ENCODE results near the gene IFNGR1. TPM values are rescaled to one million over a fixed set of nuclear protein-coding genes. Genes with fewer than 3 reads are reported as not detected.

IFNGR1 gene
- total RNA-seq, 3 donors from 2014 or later (not counting 1 experiment from before 2014, with no cell fraction given) = 77.5 to 128 (median 100) TPM

DNA sequence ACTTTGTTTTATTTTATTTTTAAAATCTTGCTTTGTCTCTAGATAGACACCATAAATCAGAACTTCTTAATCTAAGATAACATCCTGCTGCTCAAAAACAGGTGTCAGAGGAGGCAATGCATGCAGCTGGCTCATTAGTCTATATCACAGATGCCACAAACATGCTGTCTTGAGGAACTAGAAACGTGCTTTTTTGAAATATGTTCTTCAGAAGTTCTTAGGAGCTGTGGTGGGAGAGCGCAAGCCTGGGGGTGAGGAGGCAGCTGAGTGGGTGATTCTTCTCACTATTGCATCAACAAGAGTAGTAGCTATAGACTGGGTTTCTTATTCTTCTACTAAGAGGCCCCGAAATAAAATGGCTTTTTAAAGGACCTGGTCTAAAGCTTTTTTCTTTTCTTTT is 69.1 kb downstream of the IFNGR1 start:
- intact Hi-C loops (cut with micrococcal nuclease) = no loop called here
- H3K27ac Mint-ChIP-seq = no peak overlapping the region
- TF ChIP-seq, protein P1, sequence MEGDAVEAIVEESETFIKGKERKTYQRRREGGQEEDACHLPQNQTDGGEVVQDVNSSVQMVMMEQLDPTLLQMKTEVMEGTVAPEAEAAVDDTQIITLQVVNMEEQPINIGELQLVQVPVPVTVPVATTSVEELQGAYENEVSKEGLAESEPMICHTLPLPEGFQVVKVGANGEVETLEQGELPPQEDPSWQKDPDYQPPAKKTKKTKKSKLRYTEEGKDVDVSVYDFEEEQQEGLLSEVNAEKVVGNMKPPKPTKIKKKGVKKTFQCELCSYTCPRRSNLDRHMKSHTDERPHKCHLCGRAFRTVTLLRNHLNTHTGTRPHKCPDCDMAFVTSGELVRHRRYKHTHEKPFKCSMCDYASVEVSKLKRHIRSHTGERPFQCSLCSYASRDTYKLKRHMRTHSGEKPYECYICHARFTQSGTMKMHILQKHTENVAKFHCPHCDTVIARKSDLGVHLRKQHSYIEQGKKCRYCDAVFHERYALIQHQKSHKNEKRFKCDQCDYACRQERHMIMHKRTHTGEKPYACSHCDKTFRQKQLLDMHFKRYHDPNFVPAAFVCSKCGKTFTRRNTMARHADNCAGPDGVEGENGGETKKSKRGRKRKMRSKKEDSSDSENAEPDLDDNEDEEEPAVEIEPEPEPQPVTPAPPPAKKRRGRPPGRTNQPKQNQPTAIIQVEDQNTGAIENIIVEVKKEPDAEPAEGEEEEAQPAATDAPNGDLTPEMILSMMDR (IDR thresholded peaks at IDR 0.05) = no peak
- no peaks in the 10 kb centered on the region for H3K9me3 ChIP-seq (ENCODE audit: control insufficient read depth, insufficient read depth, low read length)
- H3K9me3 Mint-ChIP-seq = no peaks in the 10 kb centered on the region
- H3K4me3 ChIP-seq (ENCODE audit: low read length) = no peak overlapping the region
- H3K27me3 Mint-ChIP-seq (ENCODE audit: low read depth in 2 of 2) = peaks cover 0 to 10% of the 10 kb centered on the region in 2 donors
- H3K4me1 Mint-ChIP-seq = peaks cover 7 to 13% of the 10 kb centered on the region in 2 donors
- H3K27me3 ChIP-seq (ENCODE audit: control insufficient read depth, insufficient read depth, low read length) = no peaks in the 10 kb centered on the region
- WGBS (ENCODE audit: insufficient coverage) = 37% methylated on average over 2 of the region's 3 CpGs
- no peak overlapping the region for H3K27ac ChIP-seq (ENCODE audit: low read length)
- no peaks in the 10 kb centered on the region for H3K36me3 ChIP-seq (ENCODE audit: control insufficient read depth, insufficient read depth, low read length)
- no peak for ATAC-seq
- peaks cover 8% of the 10 kb centered on the region for H3K4me1 ChIP-seq (ENCODE audit: control insufficient read depth, insufficient read depth, low read length)
- H3K36me3 Mint-ChIP-seq = no peaks in the 10 kb centered on the region
- no peak overlapping the region for H3K4me3 Mint-ChIP-seq
- no peak for DNase-seq

DNA sequence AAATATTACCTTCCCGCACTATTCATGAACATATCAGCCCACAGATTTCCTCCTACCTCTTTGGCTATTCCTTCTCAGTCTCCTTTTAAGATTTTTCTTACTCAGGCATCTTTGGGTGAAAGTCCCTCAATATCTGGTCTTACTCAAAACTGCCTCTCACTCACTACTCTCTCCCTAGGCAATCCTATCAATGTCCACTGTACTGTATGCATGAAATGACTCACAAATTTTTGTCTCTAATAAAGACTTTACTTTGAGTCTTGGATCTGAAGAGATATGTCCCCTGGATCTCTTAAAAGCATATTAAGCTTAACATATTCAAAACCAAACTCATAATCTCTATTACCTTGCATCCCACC is 70.2 kb downstream of the IFNGR1 start:
- Mint-ChIP-seq H3K4me1 (peaks cover 0 to 8% of the 10 kb centered on the region in 2 donors), H3K9me3 (no peaks in the 10 kb centered on the region), H3K4me3 (no peak overlapping the region), H3K27ac (no peak overlapping the region), H3K36me3 (no peaks in the 10 kb centered on the region), H3K27me3 (ENCODE audit: low read depth in 2 of 2) (peaks cover 5 to 14% of the 10 kb centered on the region in 2 donors)
- Histone ChIP-seq H3K4me1 (ENCODE audit: control insufficient read depth, insufficient read depth, low read length) (peaks cover 3% of the 10 kb centered on the region), H3K27me3 (ENCODE audit: control insufficient read depth, insufficient read depth, low read length) (no peaks in the 10 kb centered on the region), H3K36me3 (ENCODE audit: control insufficient read depth, insufficient read depth, low read length) (no peaks in the 10 kb centered on the region), H3K27ac (ENCODE audit: low read length) (no peak overlapping the region), H3K4me3 (ENCODE audit: low read length) (no peak overlapping the region), H3K9me3 (ENCODE audit: control insufficient read depth, insufficient read depth, low read length) (no peaks in the 10 kb centered on the region)
- ATAC-seq (no peak), DNase-seq (no peak)
- intact Hi-C loops (cut with micrococcal nuclease) = no loop called here
- TF ChIP-seq, protein P1 (IDR thresholded peaks at IDR 0.05) = no peak
- 95% methylated on average over 1 of the region's 1 CpG for WGBS (ENCODE audit: insufficient coverage)

DNA sequence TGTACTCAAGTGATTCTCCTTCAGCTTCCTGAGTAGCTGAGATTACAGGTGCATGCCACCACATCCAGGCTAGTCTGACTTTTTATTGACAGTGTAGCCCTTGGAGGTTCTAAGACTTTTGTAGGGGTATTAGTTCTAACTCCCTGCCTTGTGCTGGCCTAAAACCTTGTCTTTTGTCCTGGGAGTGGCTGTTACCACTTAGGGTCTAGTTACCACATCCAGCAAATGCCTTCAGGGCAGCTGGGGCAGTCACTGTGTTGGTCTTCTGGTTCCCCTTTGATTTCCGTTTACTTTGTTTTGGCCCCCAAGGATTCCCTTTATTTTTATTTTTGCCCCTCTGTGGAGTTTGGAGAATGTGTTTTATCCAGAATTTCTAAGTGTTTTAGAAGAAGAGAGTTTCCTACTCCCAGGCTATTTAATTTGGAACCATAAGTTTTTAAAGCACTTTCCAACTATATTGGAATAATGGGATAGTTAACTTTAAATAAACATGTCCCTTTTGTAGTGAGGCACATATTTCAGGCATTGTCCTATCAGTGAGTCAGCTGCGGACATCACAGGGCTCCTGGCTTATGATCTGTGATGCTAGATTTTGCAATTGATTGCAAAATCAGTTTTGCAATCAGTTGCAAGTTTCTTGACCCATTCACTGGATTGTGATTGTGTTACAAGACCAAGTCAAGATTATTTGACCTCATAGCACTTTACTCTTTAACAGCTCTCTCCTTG is 70.7 kb downstream of the IFNGR1 start:
- no peak overlapping the region for H3K27ac Mint-ChIP-seq
- ATAC-seq (peak in 1 of 3 donors; percentile 39), DNase-seq (no peak)
- H3K27me3 Mint-ChIP-seq (ENCODE audit: low read depth in 2 of 2) = peaks cover 6 to 14% of the 10 kb centered on the region in 2 donors
- no peaks in the 10 kb centered on the region for H3K36me3 ChIP-seq (ENCODE audit: control insufficient read depth, insufficient read depth, low read length)
- 95% methylated on average over 2 of the region's 2 CpGs for WGBS (ENCODE audit: insufficient coverage)
- no peak overlapping the region for H3K4me3 Mint-ChIP-seq
- H3K4me1 ChIP-seq (ENCODE audit: control insufficient read depth, insufficient read depth, low read length) = peaks cover 3% of the 10 kb centered on the region
- peak overlapping the region; percentile 11 for H3K27ac ChIP-seq (ENCODE audit: low read length)
- no peaks in the 10 kb centered on the region for H3K27me3 ChIP-seq (ENCODE audit: control insufficient read depth, insufficient read depth, low read length)
- peaks cover 0 to 8% of the 10 kb centered on the region in 2 donors for H3K4me1 Mint-ChIP-seq
- H3K9me3 ChIP-seq (ENCODE audit: control insufficient read depth, insufficient read depth, low read length) = no peaks in the 10 kb centered on the region
- TF ChIP-seq, protein P1 (IDR thresholded peaks at IDR 0.05) = no peak
- H3K4me3 ChIP-seq (ENCODE audit: low read length) = no peak overlapping the region
- H3K36me3 Mint-ChIP-seq = no peaks in the 10 kb centered on the region
- H3K9me3 Mint-ChIP-seq = no peaks in the 10 kb centered on the region
- intact Hi-C loops (cut with micrococcal nuclease) = no loop called here

Other genes with a start within 250 kb of the IFNGR1 start
- not detected for gene IL20RA, start 174.4 kb downstream of the IFNGR1 start, total RNA-seq
- gene IL22RA2, start 45.7 kb downstream of the IFNGR1 start, total RNA-seq = not detected